NCI-H526 treated with DMSO at 0.1 percent for 48 hours (cell line): ENCODE data around the gene CACNA1G.
A peak's percentile ranks its signal among the peaks of the same experiment; 100 is the strongest.

ENCODE experiments used
- DNase-seq: peaks from one replicate; lab custom pipeline; 2025; lab: John Stamatoyannopoulos, UW

Gene CACNA1G

DNA sequence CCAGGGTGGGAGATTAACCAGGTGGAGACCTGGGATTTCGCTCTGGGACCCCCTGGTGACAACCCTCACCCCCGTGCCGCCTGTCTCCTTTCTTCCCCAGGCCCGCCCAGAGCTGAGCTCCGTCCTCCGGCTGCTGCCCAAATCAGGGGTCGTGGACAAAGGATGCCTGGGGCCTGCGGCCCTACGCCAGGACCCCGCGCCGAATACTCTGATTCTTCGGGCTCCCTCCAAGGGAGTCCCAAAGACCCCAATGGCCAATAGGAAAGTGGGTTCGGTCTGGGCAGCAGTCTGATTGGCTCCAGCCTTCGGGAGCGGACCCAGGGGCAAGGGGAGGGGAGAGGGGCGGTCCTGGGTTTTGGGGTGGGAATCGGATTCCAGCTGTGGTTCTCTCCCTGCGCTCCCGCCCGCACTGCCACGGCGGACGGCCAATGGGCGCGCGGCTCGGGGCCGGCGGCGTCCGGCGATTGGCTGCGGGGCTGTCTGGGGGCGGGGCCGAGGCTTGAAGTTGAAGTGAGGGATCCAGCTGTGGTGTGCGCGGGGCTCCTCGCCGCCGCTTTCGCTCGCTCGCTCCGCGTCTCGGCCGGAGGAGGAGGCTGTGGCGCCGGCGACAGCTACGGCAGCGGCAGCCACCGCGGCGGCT, at the start of gene CACNA1G:
Gene CACNA1G (plus strand): TSS at position 531 of the 640 bp plus-strand sequence. CDS start 745 bp downstream, outside the sequence.
- peak; percentile 81 for DNase-seq

- DNase-seq, result no peak
These were observed 49.5 kb upstream of the CACNA1G start for GRCh38 chr17:50511058-50511457.

DNA sequence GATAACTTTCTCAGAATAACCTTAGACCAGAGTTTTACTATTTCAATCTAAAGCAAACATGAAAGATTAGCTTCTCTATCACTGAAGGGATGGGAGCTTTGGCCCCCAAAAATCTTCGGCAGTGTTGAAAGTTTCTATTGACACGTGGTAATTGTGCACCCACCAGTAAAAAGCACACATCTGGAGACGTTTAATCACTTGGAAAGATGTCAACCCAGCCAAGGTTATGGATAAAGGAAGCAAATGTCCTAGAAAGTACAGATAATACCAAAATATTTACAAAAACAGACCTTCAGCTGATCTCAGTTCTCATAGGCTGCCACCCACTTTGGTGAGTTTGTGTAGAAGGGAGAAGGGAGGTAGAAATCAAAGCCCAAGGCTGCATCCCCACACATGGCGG, 47.0 kb upstream of the CACNA1G start:
- no peak for DNase-seq

- DNase-seq, result no peak
These were observed 46.1 kb upstream of the CACNA1G start for GRCh38 chr17:50514388-50514787.

DNA sequence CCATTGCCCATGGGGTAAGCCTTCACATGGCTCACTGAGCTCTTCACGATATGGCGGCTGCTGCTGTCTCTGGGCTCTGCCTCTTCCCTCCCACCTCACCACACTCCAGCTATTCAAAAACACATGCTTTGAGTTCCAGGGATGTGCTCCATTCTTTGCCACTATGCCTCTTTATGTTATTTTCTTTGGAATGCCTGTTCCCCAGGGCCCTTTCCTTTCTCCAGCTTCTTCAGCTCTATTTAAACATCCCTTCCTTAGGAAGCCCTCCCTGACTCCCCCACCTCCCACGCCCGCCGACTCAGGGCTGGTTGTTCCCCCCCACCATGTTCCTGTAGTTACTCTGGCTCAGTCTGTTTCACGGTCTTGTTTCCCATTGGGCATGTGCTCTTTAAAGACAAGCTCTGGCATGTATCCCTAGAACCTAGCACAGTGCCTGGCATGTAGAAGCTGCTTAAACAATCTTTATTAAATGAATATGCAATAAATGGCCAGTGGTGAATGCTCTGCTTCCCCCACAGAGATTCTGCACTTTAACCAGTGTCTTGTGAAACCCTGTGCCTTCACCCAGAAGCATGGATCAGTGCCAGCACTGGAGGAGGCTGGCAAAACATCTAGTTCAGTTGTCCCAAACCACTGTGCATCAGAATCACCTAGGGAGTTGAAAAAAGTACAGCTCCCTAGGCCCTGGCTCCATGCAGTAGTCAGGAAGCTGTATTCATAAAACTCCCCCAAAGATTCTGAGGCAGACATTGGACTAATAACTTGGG, 45.4 kb upstream of the CACNA1G start:
- no peak for DNase-seq

DNA sequence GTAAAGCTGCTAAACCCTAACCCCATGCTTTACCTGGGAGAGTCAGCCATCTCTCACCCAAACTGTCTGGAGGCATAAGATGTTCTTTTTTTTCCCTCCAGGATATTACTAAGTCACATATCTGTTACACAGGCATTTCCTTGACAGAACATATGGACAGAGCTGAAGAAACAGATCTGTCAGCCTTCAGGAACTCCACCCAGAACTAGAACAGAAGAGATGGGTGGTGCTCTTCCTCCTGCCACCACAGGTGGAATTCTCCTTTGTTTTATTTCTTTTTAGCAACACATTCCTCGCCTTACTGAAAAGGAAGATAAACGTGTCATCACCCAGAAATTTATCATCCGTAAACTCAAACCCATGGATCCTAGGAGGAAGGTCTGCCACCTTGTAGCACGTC, 43.5 kb upstream of the CACNA1G start:
- no peak for DNase-seq

DNA sequence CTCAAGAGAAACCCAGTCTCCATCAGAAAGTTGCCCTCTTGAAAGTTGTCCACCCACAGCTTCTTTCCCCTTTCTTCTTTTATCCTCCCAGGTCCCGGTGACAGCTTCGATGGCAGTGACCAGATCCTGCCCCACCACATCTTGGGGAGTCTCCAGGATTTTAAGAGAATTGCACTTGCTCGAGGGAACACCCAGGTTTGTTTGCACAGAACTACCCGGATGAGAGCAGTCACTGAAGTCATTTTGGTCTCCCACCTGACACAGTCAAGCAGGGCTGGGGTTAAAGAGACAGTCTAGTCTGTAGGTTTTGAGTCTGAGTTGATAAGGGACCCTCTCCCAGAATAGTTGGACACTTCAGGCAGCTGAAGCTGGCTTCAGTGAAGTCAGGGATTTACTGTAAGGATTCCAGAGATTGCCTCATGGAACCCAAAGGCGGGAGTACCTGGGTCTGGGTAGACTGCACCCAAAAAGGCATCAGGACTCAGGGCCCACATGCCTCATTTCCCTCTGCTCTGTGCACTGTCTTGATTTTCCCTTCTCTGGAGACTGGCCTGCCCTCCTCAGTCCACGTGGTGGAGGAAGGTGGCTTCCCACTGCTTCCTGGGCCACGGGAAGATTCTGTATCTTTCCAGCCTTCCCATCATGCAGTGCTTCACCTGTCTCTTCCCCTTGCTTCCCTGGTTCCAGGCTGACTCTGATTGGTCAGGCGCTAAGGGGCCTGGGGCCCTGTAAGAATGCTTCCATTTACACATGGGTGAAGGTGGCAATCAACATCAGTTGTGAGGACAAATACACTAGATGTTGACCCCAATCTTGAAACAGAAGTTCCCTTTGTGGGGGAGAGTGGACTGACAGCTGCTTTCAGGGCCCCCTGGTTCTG, 42.8 kb upstream of the CACNA1G start:
- DNase-seq, result no peak

- no peak for DNase-seq
These were observed 42.0 kb upstream of the CACNA1G start for GRCh38 chr17:50518384-50519023.

DNA sequence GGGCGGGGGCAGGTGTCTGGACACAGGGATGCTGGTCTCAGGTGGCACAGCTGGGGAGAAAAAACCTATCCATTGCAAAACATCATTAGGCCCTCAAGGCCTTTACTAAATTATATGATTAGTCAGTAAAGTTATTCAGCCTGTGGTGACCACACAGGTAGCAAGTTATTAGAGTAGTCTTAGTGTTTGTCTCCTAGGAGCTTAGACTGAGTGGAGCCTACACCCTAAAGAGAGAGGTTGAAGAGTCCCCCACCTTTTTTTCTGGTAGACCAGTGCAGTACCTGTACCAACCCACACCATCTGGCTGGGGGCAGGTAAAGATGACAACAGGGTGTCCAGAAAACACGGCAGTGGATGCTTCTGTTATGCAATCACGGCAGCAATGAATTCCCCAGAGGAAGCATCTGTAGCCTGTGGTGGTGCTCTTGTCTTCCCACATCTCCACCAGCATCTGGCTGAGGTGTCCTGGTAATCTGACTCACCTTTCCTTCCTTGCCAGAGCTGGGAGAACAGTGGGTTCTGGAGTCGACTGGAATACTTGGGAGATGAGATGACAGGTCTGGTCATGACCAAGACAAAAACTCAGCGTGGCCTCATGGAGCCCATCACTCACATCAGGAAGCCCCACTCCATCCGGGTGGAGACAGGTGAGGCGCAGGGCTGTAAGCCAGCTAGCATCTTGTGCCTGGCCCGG, 41.2 kb upstream of the CACNA1G start:
- DNase-seq, result no peak

DNA sequence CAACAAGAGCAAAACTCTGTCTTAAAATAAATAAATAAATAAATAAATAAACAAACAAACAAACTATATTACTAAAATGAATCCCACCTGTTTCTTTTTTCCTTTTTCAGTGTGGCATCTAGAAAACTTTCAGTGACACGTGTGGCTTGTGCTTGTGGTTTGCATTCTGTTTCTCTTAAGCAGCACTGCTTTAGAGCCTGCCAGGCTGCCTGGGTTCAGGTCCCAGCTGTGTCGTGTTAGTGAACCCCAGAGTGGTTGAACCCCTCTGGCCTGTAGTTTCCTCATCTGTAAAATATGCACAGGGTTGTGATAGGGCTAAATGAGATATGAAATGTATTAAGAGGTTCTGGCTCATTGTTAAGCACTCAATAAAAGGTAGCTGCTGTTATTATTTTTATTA, 40.0 kb upstream of the CACNA1G start:
- DNase-seq, result no peak

- DNase-seq, result no peak
These were observed 39.0 kb upstream of the CACNA1G start for GRCh38 chr17:50521514-50521913.

GRCh38 chr17:50522766-50523165, 37.7 kb upstream of the CACNA1G start:
- no peak for DNase-seq

GRCh38 chr17:50523208-50523607, 37.3 kb upstream of the CACNA1G start:
- DNase-seq, result no peak

- DNase-seq, result no peak
These were observed 35.7 kb upstream of the CACNA1G start for GRCh38 chr17:50524838-50525237.

- DNase-seq, result no peak
These were observed 33.3 kb upstream of the CACNA1G start for GRCh38 chr17:50527155-50527762.

DNA sequence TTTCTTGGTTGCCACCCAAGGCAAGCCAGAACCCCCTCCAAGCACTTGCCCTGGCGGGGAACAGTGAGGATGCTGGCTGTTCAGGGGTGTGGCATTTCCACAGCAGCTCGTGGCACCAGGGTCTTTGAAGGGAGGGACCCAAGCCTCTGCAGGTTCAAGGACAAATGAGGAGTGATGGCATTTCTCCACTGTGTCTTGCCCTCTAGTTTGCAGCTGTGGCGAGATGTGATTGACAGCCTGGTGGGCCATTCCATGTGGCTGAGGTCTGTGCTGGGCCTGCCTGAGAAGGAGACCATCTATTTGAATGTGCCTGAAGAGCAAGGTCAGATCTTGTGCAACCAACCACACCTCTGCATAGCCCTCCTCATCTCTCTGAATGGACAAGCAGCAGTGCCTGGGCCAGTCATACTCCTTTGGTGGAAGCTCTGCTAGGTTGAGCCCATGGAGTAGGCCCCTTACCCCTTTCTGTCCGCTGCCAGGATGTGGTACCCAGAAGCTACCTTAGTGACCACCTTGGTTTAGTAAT, 32.5 kb upstream of the CACNA1G start:
- DNase-seq, result no peak

DNA sequence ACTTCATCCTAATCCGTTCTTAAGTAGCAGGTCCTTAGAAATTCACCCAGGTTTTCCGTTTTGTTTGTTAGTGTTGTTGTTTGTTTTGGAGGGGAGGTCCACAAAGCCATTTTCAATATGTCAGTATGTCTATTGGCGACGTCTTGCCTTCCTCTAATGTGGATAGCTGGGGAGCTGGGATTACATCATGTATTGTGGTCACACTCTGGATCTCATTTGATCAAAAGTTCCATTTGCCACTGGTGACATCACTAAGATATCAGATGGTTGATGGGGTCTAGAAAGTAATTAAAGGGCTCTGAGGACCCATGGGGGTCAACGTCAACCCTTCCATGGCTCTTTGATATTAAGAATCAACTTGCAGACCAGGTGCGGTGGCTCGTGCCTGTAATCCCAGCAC, 30.7 kb upstream of the CACNA1G start:
- DNase-seq, result no peak

DNA sequence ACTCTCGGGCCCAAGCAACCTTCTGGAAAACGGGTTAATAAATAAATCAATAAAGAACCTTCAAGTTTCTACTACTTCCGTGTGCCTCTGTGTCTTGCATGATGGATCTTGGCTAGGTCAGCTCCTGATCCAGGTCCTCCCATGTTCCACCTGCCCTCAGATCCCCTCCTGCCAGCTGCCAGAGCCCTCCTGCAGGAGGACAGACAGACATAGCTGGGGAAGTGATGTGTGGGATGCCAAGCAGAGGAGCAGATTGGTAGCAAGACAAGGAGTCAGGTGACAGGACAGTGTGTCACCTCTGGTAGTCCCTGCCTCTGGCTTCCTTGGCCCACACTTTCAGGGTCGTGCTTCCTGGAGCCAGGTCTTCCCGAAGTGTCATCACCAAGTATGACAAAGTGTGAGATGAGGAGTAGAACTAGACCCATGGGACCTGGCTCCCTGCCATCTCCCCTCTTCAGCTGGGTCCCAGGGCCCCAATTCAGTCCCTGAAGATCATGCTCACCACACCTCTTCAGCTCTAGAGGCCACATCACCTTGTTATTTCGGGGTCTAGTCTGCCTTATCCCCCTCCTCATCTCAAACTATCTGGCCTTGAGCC, 29.0 kb upstream of the CACNA1G start:
- DNase-seq, result no peak

DNA sequence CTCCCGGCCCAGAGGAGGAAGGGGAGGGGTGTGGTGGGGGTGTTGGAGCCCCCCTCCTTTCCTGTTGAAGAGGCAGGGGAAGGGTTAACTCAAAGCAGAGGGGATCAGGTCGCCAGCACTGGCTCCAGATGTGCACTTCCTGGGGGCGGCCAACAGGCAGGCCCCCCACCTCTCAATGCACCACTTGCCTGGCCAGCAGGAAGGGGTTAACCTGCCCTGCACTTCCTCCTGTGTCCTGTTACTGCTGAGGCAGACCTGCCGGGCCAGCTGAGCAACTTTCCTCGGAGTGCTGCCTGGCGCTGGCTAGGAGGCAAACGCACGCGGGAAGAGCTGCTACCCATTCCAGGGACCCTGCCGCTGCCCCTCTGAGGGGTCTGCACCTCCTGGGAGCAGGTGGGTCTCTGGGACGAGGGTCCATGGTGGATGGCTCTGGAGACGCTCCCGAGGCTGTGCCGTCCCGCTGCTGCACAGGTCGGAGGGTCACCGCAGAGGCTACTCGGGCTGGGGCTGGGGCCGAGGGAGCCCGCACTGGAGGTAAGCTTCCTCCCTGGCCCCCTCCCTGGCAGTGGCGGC, 28.0 kb upstream of the CACNA1G start, which contains the start of gene EPN3:
Gene EPN3 (plus strand): TSS at position 284 of the 573 bp plus-strand sequence. CDS start 3,822 bp downstream, outside the sequence.
- peak; percentile 64 for DNase-seq

DNA sequence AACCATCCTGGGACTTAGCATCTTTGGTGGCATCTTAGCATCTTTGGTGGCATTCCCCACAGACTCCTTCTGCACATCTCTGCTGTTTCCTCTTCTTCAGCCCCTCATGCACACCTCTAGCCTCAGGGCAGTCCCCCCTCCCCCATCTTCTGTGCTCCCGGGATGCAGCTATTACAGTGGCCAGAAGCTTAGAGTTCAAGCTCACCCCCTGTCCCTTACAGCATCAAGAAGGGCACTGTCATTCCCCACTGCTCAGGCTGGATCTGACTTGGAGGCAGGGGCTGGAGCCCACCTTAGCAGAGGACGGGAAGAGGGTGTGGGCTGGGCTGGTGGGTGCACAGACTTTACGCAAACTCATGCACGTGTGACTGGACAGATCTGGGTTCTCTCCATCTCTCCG, 27.3 kb upstream of the CACNA1G start:
- DNase-seq, result no peak
